HepG2 (cell line): ENCODE results near the gene IRF2. TPM values are rescaled to one million over a fixed set of nuclear protein-coding genes. Genes with fewer than 3 reads are reported as not detected.

Experiments
- CBX2 ChIP-seq, 2 experiments: fragments of 200-600 bp in 1 of 2; sonication (generic); formaldehyde crosslinking in 1 of 2; IDR thresholded peaks; 2 replicates each; pipeline versions ENCODE4 v1.7.0 to v1.8.1; 2018 to 2022; ENCODE audit warnings: low read depth in 2 of 2, low read length in 1 of 2, mild to moderate bottlenecking in 1 of 2, missing genetic modification reagents in 1 of 2
- CREB1 ChIP-seq, 2 experiments: fragments of 450-650 bp in 1 of 2; IDR thresholded peaks; 2 replicates each; pipeline ENCODE4 v1.6.1; 2016 to 2017; ENCODE audit warnings: control low read depth in 1 of 2, mild to moderate bottlenecking in 1 of 2, missing compliant biosample characterization in 1 of 2, missing genetic modification characterization in 1 of 2
- HDAC2 ChIP-seq: sonication (generic); formaldehyde crosslinking; IDR thresholded peaks from 2 replicates; pipeline ENCODE4 v1.4.0; 2020; ENCODE audit warnings: missing genetic modification reagents
- HOXD1 ChIP-seq: sonication (generic); formaldehyde crosslinking; IDR thresholded peaks from 2 replicates; pipeline ENCODE4 v1.5.0; 2020; ENCODE audit warnings: missing genetic modification reagents
- NCOA5 ChIP-seq: sonication (generic); formaldehyde crosslinking; IDR thresholded peaks from 2 replicates; pipeline ENCODE4 v1.4.0; 2020; ENCODE audit warnings: missing genetic modification reagents
- NFIC ChIP-seq: IDR thresholded peaks from 2 replicates; pipeline ENCODE4 v1.6.1; 2012; ENCODE audit warnings: mild to moderate bottlenecking, low read length, inconsistent platforms
- SALL1 ChIP-seq: sonication (generic); formaldehyde crosslinking; IDR thresholded peaks from 2 replicates; pipeline ENCODE4 v1.8.0; 2022; ENCODE audit warnings: mild to moderate bottlenecking, missing genetic modification reagents
- ZBTB20 ChIP-seq: sonication (generic); formaldehyde crosslinking; IDR thresholded peaks from 2 replicates; pipeline ENCODE4 v1.8.1; 2023; ENCODE audit warnings: missing genetic modification reagents, low read depth, mild to moderate bottlenecking, borderline replicate concordance
- ZNF143 ChIP-seq: sonication (generic); formaldehyde crosslinking; IDR thresholded peaks from 2 replicates; pipeline ENCODE4 v1.4.0; 2020; ENCODE audit warnings: missing genetic modification reagents
- ZNF598 ChIP-seq: sonication (generic); formaldehyde crosslinking; IDR thresholded peaks from 2 replicates; pipeline ENCODE4 v1.5.1; 2020; ENCODE audit warnings: mild to moderate bottlenecking, missing genetic modification reagents, borderline replicate concordance
- ZNF644 ChIP-seq: IDR thresholded peaks from 2 replicates; pipeline ENCODE4 v1.6.1; 2016; ENCODE audit warnings: low read depth
- ZNF652 ChIP-seq: IDR thresholded peaks from 2 replicates; pipeline ENCODE4 v1.6.1; 2016; ENCODE audit warnings: low read depth, borderline replicate concordance
- ZSCAN20 ChIP-seq: sonication (generic); formaldehyde crosslinking; IDR thresholded peaks from 2 replicates; pipeline ENCODE4 v1.4.0; 2020; ENCODE audit warnings: missing genetic modification reagents, mild to moderate bottlenecking, borderline replicate concordance
- ZSCAN25 ChIP-seq: sonication (generic); formaldehyde crosslinking; IDR thresholded peaks from 2 replicates; pipeline ENCODE4 v1.8.0; 2022; ENCODE audit warnings: mild to moderate bottlenecking, missing genetic modification reagents
- polyA plus RNA-seq, 8 experiments: library from polyadenylated mRNA; depleted of rRNA in 3 of 8; stranded (reverse) in 7 of 8; unstranded in 1 of 8; fragments of >200 nt; fragmentation: Illumina TruSeq in 4 of 8; extraction: Trizol in 4 of 8; gene quantifications; 2 replicates each; pipeline versions ENCODE4 v1.2.1 to v1.2.3, GENCODE V29; 2011 to 2016; ENCODE audit warnings: low read depth in 4 of 8, missing spikeins in 1 of 8, mixed read lengths in 1 of 8; ENCODE audit not compliant: insufficient read depth in 1 of 8
- total RNA-seq, 5 experiments: library from RNA; depleted of rRNA; stranded (reverse); fragments of >200 nt; fragmentation: Illumina TruSeq; extraction: Trizol; gene quantifications; 2 replicates each; pipeline ENCODE4 v1.2.3, GENCODE V29; 2016; ENCODE audit warnings: low read depth in 1 of 5
- TF ChIP-seq, protein P1 (sequence below): IDR thresholded peaks from 2 replicates; pipeline ENCODE4 v1.6.1; 2016; ENCODE audit warnings: low read depth
- TF ChIP-seq, protein P2 (sequence below), 2 experiments: sonication (generic) in 1 of 2; formaldehyde crosslinking in 1 of 2; IDR thresholded peaks; 2 replicates each; pipeline versions ENCODE4 v1.4.0 to v1.6.1; 2018 to 2020; ENCODE audit warnings: missing genetic modification reagents in 2 of 2, borderline replicate concordance in 1 of 2, low read depth in 1 of 2, mild to moderate bottlenecking in 1 of 2, missing biosample characterization in 1 of 2
- TF ChIP-seq, protein P3 (sequence below): sonication (generic); formaldehyde crosslinking; conservative IDR thresholded peaks from 2 replicates; pipeline ENCODE4 v1.4.0; 2020; ENCODE audit warnings: missing genetic modification reagents
- TF ChIP-seq, protein P4 (sequence below): IDR thresholded peaks from 2 replicates; pipeline ENCODE4 v1.6.1; 2016; ENCODE audit warnings: mild to moderate bottlenecking
- TF ChIP-seq, protein P5 (sequence below): sonication (generic); formaldehyde crosslinking; IDR thresholded peaks from 2 replicates; pipeline ENCODE4 v1.5.1; 2020; ENCODE audit warnings: mild to moderate bottlenecking, missing genetic modification reagents

IRF2 gene
- total and polyA plus RNA-seq, 2 of the 13 experiments (the other 11 are each of a cell fraction or from before 2014, with no cell fraction given), result 15.5 to 28.8 TPM

DNA sequence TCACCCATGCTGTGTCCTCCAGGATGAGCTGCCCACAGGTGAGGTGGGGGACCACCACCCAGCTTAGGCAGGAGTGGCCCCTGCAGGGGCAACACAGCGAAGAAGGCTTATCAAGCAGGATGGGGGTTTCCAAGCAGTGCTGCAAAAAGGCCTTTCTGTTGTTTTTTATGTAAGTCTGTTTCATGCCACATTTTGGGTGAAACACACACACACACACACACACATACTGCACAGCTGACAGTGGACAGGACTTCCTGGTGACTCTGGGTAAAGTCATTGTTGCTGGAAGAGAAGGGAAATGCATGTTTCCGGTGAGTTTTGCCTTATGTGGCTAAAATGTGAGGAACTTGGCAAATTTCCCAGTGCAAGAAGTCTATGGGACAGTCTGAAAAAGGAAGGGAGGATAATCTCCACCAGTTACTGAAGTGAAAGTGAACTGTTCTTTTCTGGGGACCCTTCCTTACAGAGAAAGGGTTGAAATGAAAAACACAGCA, 119.2 kb downstream of the IRF2 start (continued):
- TF ChIP-seq ZSCAN25 (CRISPR knock-in tag), result 0 out of 2 replicates have a peak, but pooled peaks have one; percentile 17
- TF ChIP-seq ZNF652 (CRISPR knock-in tag), result no peak
- TF ChIP-seq ZBTB20, result peak; percentile 62; the same call in 1 of the 2 replicates
- TF ChIP-seq, protein P1, sequence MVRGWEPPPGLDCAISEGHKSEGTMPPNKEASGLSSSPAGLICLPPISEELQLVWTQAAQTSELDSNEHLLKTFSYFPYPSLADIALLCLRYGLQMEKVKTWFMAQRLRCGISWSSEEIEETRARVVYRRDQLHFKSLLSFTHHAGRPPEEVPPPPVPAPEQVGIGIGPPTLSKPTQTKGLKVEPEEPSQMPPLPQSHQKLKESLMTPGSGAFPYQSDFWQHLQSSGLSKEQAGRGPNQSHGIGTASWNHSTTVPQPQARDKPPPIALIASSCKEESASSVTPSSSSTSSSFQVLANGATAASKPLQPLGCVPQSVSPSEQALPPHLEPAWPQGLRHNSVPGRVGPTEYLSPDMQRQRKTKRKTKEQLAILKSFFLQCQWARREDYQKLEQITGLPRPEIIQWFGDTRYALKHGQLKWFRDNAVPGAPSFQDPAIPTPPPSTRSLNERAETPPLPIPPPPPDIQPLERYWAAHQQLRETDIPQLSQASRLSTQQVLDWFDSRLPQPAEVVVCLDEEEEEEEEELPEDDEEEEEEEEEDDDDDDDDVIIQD (CRISPR knock-in tag), result 0 out of 2 replicates have a peak, but pooled peaks have one; percentile 19
- TF ChIP-seq, protein P2, sequence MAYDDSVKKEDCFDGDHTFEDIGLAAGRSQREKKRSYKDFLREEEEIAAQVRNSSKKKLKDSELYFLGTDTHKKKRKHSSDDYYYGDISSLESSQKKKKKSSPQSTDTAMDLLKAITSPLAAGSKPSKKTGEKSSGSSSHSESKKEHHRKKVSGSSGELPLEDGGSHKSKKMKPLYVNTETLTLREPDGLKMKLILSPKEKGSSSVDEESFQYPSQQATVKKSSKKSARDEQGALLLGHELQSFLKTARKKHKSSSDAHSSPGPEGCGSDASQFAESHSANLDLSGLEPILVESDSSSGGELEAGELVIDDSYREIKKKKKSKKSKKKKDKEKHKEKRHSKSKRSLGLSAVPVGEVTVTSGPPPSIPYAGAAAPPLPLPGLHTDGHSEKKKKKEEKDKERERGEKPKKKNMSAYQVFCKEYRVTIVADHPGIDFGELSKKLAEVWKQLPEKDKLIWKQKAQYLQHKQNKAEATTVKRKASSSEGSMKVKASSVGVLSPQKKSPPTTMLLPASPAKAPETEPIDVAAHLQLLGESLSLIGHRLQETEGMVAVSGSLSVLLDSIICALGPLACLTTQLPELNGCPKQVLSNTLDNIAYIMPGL (CRISPR knock-in tag; IDR thresholded peaks at IDR 0.05; ENCODE audit: borderline replicate concordance in 1 of 2, low read depth in 1 of 2), result 0 out of 4 replicates have a peak, but pooled peaks of 1 of the 2 experiments have one; percentile 29
- TF ChIP-seq NCOA5 (CRISPR knock-in tag), result no peak
- TF ChIP-seq HOXD1 (CRISPR knock-in tag), result 0 out of 2 replicates have a peak, but pooled peaks have one; percentile 38
- 0 out of 2 replicates have a peak, but pooled peaks have one; percentile 23 for TF ChIP-seq ZNF644 (CRISPR knock-in tag)
- TF ChIP-seq, protein P3, sequence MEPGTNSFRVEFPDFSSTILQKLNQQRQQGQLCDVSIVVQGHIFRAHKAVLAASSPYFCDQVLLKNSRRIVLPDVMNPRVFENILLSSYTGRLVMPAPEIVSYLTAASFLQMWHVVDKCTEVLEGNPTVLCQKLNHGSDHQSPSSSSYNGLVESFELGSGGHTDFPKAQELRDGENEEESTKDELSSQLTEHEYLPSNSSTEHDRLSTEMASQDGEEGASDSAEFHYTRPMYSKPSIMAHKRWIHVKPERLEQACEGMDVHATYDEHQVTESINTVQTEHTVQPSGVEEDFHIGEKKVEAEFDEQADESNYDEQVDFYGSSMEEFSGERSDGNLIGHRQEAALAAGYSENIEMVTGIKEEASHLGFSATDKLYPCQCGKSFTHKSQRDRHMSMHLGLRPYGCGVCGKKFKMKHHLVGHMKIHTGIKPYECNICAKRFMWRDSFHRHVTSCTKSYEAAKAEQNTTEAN (CRISPR knock-in tag), result peak; percentile 69
- peak; percentile 48; the same call in 1 of the 2 replicates for TF ChIP-seq SALL1
- no peak for TF ChIP-seq ZNF598
- peak; percentile 59; the same call in 1 of the 2 replicates for TF ChIP-seq HDAC2 (CRISPR knock-in tag)
- TF ChIP-seq, protein P4, sequence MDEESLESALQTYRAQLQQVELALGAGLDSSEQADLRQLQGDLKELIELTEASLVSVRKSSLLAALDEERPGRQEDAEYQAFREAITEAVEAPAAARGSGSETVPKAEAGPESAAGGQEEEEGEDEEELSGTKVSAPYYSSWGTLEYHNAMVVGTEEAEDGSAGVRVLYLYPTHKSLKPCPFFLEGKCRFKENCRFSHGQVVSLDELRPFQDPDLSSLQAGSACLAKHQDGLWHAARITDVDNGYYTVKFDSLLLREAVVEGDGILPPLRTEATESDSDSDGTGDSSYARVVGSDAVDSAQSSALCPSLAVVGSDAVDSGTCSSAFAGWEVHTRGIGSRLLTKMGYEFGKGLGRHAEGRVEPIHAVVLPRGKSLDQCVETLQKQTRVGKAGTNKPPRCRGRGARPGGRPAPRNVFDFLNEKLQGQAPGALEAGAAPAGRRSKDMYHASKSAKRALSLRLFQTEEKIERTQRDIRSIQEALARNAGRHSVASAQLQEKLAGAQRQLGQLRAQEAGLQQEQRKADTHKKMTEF, result peak; percentile 41; the same call in 1 of the 2 replicates
- no peak for TF ChIP-seq CREB1 (IDR thresholded peaks at IDR 0.05)
- TF ChIP-seq CREB1 (CRISPR knock-in tag; IDR thresholded peaks at IDR 0.05), result 0 out of 2 replicates have a peak, but pooled peaks have one; percentile 49
- TF ChIP-seq CBX2 (IDR thresholded peaks at IDR 0.05; ENCODE audit: low read depth, low read length), result no peak
- TF ChIP-seq CBX2 (CRISPR knock-in tag; IDR thresholded peaks at IDR 0.05; ENCODE audit: low read depth), result no peak
- no peak for TF ChIP-seq ZSCAN20 (CRISPR knock-in tag)
- TF ChIP-seq, protein P5, sequence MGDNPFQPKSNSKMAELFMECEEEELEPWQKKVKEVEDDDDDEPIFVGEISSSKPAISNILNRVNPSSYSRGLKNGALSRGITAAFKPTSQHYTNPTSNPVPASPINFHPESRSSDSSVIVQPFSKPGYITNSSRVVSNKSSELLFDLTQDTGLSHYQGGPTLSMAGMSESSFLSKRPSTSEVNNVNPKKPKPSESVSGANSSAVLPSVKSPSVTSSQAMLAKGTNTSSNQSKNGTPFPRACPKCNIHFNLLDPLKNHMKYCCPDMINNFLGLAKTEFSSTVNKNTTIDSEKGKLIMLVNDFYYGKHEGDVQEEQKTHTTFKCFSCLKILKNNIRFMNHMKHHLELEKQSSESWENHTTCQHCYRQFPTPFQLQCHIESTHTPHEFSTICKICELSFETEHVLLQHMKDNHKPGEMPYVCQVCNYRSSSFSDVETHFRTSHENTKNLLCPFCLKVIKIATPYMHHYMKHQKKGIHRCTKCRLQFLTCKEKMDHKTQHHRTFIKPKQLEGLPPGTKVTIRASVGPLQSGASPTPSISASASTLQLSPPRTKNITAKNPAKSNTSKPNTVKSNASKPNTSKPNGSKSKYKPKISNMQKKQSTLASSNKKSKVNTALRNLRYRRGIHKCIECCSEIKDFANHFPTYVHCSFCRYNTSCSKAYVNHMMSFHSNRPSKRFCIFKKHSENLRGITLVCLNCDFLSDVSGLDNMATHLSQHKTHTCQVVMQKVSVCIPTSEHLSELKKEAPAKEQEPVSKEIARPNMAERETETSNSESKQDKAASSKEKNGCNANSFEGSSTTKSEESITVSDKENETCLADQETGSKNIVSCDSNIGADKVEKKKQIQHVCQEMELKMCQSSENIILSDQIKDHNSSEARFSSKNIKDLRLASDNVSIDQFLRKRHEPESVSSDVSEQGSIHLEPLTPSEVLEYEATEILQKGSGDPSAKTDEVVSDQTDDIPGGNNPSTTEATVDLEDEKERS (CRISPR knock-in tag), result peak; percentile 62; the same call in 1 of the 2 replicates
- TF ChIP-seq NFIC, result 0 out of 2 replicates have a peak, but pooled peaks have one; percentile 42
- TF ChIP-seq ZNF143 (CRISPR knock-in tag), result peak; percentile 55; the same call in 1 of the 2 replicates
